RWPE2 (cell line): ENCODE data around the gene NUDT16L1.

Experiments
- ATAC-seq: fragments of 200-7000 bp; cut with Tn5 transposase; 3 replicates; pipeline ENCODE4 v1.9.1; 2021; ENCODE audit warnings: low read depth
- DNase-seq: peaks from one replicate; pipeline ENCODE4 v3.0.0-alpha.2; 2020; ENCODE audit warnings: low spot score
- H3K27ac ChIP-seq: fragments of 450-650 bp; 2 replicates; pipeline ENCODE4 v1.5.1; 2017; ENCODE audit warnings: mild to moderate bottlenecking; ENCODE audit not compliant: poor library complexity, severe bottlenecking
- H3K27me3 ChIP-seq: fragments of 250-450 bp; sonication (Bioruptor Pico); 2 replicates; pipeline ENCODE4 v1.5.1; 2021; ENCODE audit warnings: mild to moderate bottlenecking, moderate library complexity; ENCODE audit not compliant: insufficient read depth, poor library complexity, severe bottlenecking
- H3K36me3 ChIP-seq: fragments of 250-450 bp; sonication (Bioruptor Pico); 2 replicates; pipeline ENCODE4 v1.5.1; 2020; ENCODE audit warnings: low read depth, mild to moderate bottlenecking, moderate library complexity
- H3K4me1 ChIP-seq: fragments of 250-450 bp; sonication (Bioruptor Pico); 2 replicates; pipeline ENCODE4 v1.5.1; 2021; ENCODE audit warnings: mild to moderate bottlenecking, moderate library complexity; ENCODE audit not compliant: insufficient read depth, poor library complexity, severe bottlenecking
- H3K4me3 ChIP-seq: fragments of 250-450 bp; sonication (Bioruptor Pico); 2 replicates; pipeline ENCODE4 v1.5.1; 2021; ENCODE audit warnings: mild to moderate bottlenecking, moderate library complexity; ENCODE audit not compliant: severe bottlenecking
- H3K9me3 ChIP-seq: fragments of 250-450 bp; sonication (Bioruptor Pico); 2 replicates; pipeline ENCODE4 v1.5.1; 2021; ENCODE audit warnings: mild to moderate bottlenecking, moderate library complexity; ENCODE audit not compliant: severe bottlenecking
- TF ChIP-seq, protein P1 (sequence below): fragments of 450-650 bp; IDR thresholded peaks from one replicate; pipeline ENCODE4 v1.5.1; 2017; ENCODE audit warnings: mild to moderate bottlenecking, moderate library complexity; ENCODE audit not compliant: poor library complexity, severe bottlenecking

Gene NUDT16L1

DNA sequence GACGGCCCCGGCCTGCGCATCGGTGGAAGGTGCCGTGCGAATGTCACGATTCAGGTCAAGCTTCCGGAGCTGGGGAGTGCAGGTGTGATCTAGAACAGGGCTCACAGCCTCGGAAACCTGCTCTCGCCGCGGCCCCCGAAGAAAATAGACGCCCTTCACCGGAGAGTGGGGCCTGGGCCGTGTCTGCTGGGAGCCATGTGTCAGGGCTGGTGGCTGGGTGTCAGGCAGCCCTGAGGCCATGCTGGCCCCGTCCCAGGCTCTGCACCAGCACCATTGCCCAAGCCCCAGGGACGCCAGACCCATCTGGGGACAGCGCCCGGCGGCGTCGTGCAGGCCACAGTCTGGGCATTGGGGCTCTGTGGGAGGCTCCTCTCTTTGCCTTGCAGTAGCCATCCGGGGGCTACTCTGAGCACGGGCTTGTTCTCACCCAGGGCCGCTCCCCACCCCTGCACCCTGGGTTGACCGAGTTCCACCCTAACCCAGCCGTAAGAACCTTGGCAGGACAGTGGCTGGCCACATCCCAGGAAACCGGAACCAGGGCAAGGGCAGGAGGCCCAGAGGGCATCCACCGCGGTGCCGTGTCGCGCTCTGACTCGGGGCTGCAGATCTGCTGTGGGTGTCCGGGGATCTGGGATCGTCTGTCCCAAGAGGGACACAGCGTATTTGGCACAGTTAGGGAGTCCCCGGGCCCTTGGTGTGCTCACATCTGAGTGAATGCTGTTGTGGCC, 5.3 kb upstream of the NUDT16L1 start:
- peaks cover 30% of the 10 kb centered on the region for H3K36me3 ChIP-seq
- TF ChIP-seq, protein P1, sequence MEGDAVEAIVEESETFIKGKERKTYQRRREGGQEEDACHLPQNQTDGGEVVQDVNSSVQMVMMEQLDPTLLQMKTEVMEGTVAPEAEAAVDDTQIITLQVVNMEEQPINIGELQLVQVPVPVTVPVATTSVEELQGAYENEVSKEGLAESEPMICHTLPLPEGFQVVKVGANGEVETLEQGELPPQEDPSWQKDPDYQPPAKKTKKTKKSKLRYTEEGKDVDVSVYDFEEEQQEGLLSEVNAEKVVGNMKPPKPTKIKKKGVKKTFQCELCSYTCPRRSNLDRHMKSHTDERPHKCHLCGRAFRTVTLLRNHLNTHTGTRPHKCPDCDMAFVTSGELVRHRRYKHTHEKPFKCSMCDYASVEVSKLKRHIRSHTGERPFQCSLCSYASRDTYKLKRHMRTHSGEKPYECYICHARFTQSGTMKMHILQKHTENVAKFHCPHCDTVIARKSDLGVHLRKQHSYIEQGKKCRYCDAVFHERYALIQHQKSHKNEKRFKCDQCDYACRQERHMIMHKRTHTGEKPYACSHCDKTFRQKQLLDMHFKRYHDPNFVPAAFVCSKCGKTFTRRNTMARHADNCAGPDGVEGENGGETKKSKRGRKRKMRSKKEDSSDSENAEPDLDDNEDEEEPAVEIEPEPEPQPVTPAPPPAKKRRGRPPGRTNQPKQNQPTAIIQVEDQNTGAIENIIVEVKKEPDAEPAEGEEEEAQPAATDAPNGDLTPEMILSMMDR = no peak

DNA sequence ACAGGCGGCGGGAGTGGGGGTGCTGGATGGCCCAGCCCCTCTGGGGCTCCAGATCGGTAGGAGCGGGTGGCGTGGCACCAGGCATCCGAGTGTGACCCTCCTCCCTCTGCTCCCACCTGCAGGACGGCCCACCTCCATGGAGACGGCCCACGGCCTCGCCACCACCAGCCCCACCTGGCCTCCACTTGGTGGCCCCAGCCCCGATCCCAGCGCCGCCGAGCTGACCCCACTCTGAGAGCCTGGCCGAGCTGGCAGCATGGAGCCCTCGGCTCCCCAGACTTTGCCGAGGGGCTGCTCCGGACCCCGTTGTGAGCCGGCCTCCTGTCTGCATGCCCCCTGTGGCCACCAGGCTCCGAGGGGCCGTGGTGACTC, 4.7 kb upstream of the NUDT16L1 start:
- Histone ChIP-seq H3K36me3 (peaks cover 25% of the 10 kb centered on the region), H3K4me3 (no peak overlapping the region), H3K27ac (no peak overlapping the region), H3K4me1 (peaks cover 10% of the 10 kb centered on the region), H3K27me3 (no peaks in the 10 kb centered on the region), H3K9me3 (no peaks in the 10 kb centered on the region)
- TF ChIP-seq, protein P1 = no peak
- ATAC-seq (no peak), DNase-seq (peak; percentile 58)

More for the DNA sequence above, 5.3 kb upstream of the NUDT16L1 start:
- Histone ChIP-seq H3K27me3 (no peaks in the 10 kb centered on the region), H3K4me1 (peaks cover 10% of the 10 kb centered on the region), H3K4me3 (no peak overlapping the region), H3K27ac (no peak overlapping the region), H3K9me3 (no peaks in the 10 kb centered on the region)
- DNase-seq (peak; percentile 60), ATAC-seq (no peak)

DNA sequence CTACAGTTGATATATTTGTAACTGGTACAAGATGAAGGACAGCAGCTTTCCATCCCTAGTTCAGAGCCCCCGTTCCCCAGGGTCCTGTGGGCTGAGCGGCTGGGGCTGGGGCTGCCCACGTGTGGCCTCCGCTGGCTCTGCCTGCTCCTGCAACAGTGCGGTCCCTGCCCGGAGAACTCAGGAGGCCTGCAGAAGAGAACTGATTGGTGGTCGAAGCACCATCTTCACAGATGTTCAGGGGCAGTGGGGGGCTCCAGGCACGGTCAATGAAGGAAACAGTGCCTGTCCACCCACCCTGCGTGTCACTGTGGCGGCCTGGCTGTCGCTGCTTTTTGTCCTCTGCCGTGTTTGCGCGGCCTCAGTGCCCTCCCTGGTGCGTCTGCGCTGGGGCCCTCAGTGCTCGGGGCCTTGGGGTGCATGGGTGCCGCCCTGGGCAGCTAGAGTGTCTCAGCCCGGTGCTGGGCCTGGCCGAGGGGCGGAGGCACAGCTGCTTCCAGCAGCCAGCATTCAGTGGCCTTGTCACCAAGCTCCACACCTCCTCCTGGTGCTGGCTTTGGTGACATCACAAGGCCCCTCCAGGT, 4.2 kb upstream of the NUDT16L1 start:
- no peaks in the 10 kb centered on the region for H3K9me3 ChIP-seq
- H3K4me3 ChIP-seq = no peak overlapping the region
- no peak for ATAC-seq
- peaks cover 8% of the 10 kb centered on the region for H3K4me1 ChIP-seq
- TF ChIP-seq, protein P1 = no peak
- H3K36me3 ChIP-seq = peaks cover 22% of the 10 kb centered on the region
- H3K27me3 ChIP-seq = no peaks in the 10 kb centered on the region
- no peak overlapping the region for H3K27ac ChIP-seq
- peak; percentile 52 for DNase-seq

DNA sequence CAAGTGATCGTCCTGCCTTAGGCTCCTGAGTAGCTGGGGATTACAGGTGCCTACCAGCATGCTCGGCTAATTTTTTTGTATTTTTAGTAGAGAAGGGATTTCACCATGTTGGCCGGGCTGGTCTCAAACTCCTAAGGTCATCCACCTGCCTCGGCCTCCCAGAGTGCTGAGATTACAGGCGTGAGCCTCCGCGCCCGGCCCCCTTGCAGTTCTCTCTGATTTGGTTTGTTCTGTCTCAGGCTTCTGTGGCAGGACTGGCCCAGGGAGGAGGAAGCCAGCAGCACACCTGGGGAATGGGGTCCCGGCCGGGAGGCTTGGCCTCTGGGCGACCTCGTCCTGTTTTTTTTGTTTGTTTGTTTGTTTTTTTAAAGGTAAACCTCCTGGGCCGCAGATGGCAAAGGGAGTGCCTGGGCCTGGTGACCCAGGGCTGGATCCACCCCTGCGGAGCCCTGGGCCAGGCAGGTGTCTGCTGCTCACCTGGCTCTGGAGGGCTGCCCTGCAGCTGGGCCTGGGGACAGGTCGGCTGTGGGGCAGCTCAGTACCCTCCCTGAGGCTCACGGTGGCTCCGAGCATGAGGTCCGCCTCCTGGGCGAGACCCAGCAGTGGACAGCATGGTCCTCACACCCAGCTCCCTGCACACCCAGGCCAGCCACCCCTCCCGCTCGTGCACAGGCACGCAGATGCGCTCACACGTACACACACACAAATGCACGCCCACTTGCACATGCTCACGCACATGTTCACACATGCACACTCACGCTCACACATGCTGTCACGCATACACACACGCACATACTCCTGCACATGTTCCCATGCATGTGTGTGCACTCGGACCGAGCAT, 3.3 kb upstream of the NUDT16L1 start:
- H3K4me1 ChIP-seq = no peaks in the 10 kb centered on the region
- H3K27ac ChIP-seq = no peak overlapping the region
- no peak overlapping the region for H3K4me3 ChIP-seq
- no peaks in the 10 kb centered on the region for H3K27me3 ChIP-seq
- TF ChIP-seq, protein P1 = no peak
- peak; percentile 65 for DNase-seq
- H3K36me3 ChIP-seq = peaks cover 13% of the 10 kb centered on the region; the same call in 1 of the 2 replicates
- ATAC-seq = no peak
- no peaks in the 10 kb centered on the region for H3K9me3 ChIP-seq
